ENCODE results near the gene RASL12.

- TF ChIP-seq, protein P1, sequence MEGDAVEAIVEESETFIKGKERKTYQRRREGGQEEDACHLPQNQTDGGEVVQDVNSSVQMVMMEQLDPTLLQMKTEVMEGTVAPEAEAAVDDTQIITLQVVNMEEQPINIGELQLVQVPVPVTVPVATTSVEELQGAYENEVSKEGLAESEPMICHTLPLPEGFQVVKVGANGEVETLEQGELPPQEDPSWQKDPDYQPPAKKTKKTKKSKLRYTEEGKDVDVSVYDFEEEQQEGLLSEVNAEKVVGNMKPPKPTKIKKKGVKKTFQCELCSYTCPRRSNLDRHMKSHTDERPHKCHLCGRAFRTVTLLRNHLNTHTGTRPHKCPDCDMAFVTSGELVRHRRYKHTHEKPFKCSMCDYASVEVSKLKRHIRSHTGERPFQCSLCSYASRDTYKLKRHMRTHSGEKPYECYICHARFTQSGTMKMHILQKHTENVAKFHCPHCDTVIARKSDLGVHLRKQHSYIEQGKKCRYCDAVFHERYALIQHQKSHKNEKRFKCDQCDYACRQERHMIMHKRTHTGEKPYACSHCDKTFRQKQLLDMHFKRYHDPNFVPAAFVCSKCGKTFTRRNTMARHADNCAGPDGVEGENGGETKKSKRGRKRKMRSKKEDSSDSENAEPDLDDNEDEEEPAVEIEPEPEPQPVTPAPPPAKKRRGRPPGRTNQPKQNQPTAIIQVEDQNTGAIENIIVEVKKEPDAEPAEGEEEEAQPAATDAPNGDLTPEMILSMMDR (IDR thresholded peaks at IDR 0.05) = no peak
- TF ChIP-seq EZH2phosphoT487 (IDR thresholded peaks at IDR 0.05) (no peak), EZH2 (IDR thresholded peaks at IDR 0.05) (no peak)
These were observed 5.1 kb downstream of the RASL12 start for GRCh38 chr15:65062726-65063125.
